Activated T-helper 2 cell treated with anti-CD3 and anti-CD28 coated beads, Interferon-gamma antibody, Interleukin-2, Interleukin-4, amounts not matched to agents 10 μg/mL and 5 μg/mL and 100 μg/mL, durations not matched to agents 14 hours and 24 hours and 36 hours (primary cell): Measurements from ENCODE around the gene TRAK1. TPM values are rescaled to one million over a fixed set of nuclear protein-coding genes. Genes with fewer than 3 reads are reported as not detected.

Source experiments
- DNase-seq: peaks from one replicate; pipeline ENCODE4 v3.0.0; 2021; ENCODE audit warnings: low spot score
- H3K27ac Mint-ChIP-seq: one replicate; pipeline ENCODE4 v1.8.0; 2021; ENCODE audit warnings: mixed read lengths
- H3K27me3 Mint-ChIP-seq: one replicate; pipeline ENCODE4 v1.8.0; 2021; ENCODE audit warnings: low read depth, mixed read lengths
- H3K36me3 Mint-ChIP-seq: one replicate; pipeline ENCODE4 v1.8.0; 2021; ENCODE audit warnings: low read depth, mixed read lengths
- H3K4me1 Mint-ChIP-seq: one replicate; pipeline ENCODE4 v1.8.0; 2021; ENCODE audit warnings: low read depth, mixed read lengths
- H3K4me3 Mint-ChIP-seq: one replicate; pipeline ENCODE4 v1.8.0; 2021; ENCODE audit warnings: low read depth, mild to moderate bottlenecking, moderate library complexity, mixed read lengths
- H3K9me3 Mint-ChIP-seq: one replicate; pipeline ENCODE4 v1.8.0; 2021; ENCODE audit warnings: mixed read lengths
- intact Hi-C: fragments of 100-400 bp; cut with micrococcal nuclease; formaldehyde crosslinking; loops from one replicate; pipeline ENCODE4 v1.15.1; 2023
- total RNA-seq: library from RNA; stranded (reverse); gene quantifications from 2 replicates; pipeline ENCODE4 v1.2.3, GENCODE V29; 2022

TRAK1 gene
- total RNA-seq, 1 donor from 2014 or later, result 37.8 TPM

- no peaks in the 10 kb centered on the region for H3K27me3 Mint-ChIP-seq
- intact Hi-C loops, result no loop called here
- DNase-seq, result no peak
- H3K4me1 Mint-ChIP-seq, result peaks cover 25% of the 10 kb centered on the region
- H3K27ac Mint-ChIP-seq, result no peak overlapping the region
- peaks cover 43% of the 10 kb centered on the region for H3K36me3 Mint-ChIP-seq
- H3K9me3 Mint-ChIP-seq, result no peaks in the 10 kb centered on the region
- no peak overlapping the region for H3K4me3 Mint-ChIP-seq
Observed at GRCh38 chr3:42189001-42189460, 97.9 kb downstream of the TRAK1 start.

GRCh38 chr3:42189736-42190135, 98.6 kb downstream of the TRAK1 start:
- Mint-ChIP-seq H3K27me3 (no peaks in the 10 kb centered on the region), H3K4me3 (no peak overlapping the region), H3K4me1 (peaks cover 25% of the 10 kb centered on the region), H3K27ac (no peak overlapping the region), H3K9me3 (no peaks in the 10 kb centered on the region), H3K36me3 (peaks cover 40% of the 10 kb centered on the region)
- no peak for DNase-seq
- intact Hi-C loops, result loop anchor here (2.0 kb wide), 1 partner anchor 71 kb away; no protein-coding TSS in a partner anchor

- peaks cover 45% of the 10 kb centered on the region for H3K36me3 Mint-ChIP-seq
- no peak overlapping the region for H3K4me3 Mint-ChIP-seq
- H3K4me1 Mint-ChIP-seq, result peaks cover 34% of the 10 kb centered on the region
- H3K27me3 Mint-ChIP-seq, result no peaks in the 10 kb centered on the region
- DNase-seq, result peak; percentile 43
- intact Hi-C loops, result loop anchor here (2.0 kb wide), 1 partner anchor 72 kb away; no protein-coding TSS in a partner anchor
- H3K9me3 Mint-ChIP-seq, result no peaks in the 10 kb centered on the region
- no peak overlapping the region for H3K27ac Mint-ChIP-seq
Observed at GRCh38 chr3:42190701-42191442, 99.7 kb downstream of the TRAK1 start.

GRCh38 chr3:42191443-42191747, 100.2 kb downstream of the TRAK1 start:
- Mint-ChIP-seq H3K27me3 (no peaks in the 10 kb centered on the region), H3K27ac (no peak overlapping the region), H3K4me1 (peaks cover 38% of the 10 kb centered on the region), H3K4me3 (no peak overlapping the region), H3K36me3 (peaks cover 48% of the 10 kb centered on the region), H3K9me3 (no peaks in the 10 kb centered on the region)
- intact Hi-C loops, result loop anchor here (2.0 kb wide), 1 partner anchor 73 kb away; no protein-coding TSS in a partner anchor
- DNase-seq, result no peak

- Mint-ChIP-seq H3K4me1 (peaks cover 38% of the 10 kb centered on the region), H3K36me3 (peaks cover 58% of the 10 kb centered on the region), H3K27me3 (no peaks in the 10 kb centered on the region), H3K9me3 (no peaks in the 10 kb centered on the region), H3K4me3 (peak overlapping the region; percentile 44), H3K27ac (no peak overlapping the region)
- intact Hi-C loops, result no loop called here
- DNase-seq, result no peak
Observed at GRCh38 chr3:42192334-42193200, 101.4 kb downstream of the TRAK1 start.

GRCh38 chr3:42194943-42195510, 103.9 kb downstream of the TRAK1 start:
- Mint-ChIP-seq H3K4me1 (peaks cover 38% of the 10 kb centered on the region), H3K36me3 (peaks cover 62% of the 10 kb centered on the region), H3K27me3 (no peaks in the 10 kb centered on the region), H3K9me3 (no peaks in the 10 kb centered on the region), H3K4me3 (no peak overlapping the region), H3K27ac (no peak overlapping the region)
- no peak for DNase-seq
- intact Hi-C loops, result no loop called here

DNA sequence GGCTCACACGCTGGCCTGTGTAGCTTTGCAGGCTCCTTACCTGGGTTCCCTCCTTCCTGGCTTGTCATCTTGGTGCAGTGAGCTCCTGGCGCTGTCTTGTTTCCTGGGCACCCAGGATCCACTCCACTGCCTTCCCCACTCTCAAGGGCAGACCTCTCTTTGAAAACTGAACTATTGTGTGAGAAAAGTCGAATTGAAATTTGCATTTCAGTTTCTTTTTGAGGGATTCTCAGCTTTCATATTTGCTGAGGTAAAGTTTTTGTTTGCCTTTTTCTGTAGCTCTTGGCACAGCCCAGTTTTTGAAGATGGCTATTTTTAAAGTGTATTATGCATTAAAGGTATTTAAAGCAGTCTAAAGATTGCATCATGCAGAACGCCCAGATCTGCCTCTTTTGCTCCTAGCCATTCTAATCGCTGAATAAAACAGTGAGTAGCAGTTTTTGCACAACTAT, 104.7 kb downstream of the TRAK1 start:
- peak overlapping the region; percentile 26 for H3K27ac Mint-ChIP-seq
- intact Hi-C loops, result no loop called here

DNA sequence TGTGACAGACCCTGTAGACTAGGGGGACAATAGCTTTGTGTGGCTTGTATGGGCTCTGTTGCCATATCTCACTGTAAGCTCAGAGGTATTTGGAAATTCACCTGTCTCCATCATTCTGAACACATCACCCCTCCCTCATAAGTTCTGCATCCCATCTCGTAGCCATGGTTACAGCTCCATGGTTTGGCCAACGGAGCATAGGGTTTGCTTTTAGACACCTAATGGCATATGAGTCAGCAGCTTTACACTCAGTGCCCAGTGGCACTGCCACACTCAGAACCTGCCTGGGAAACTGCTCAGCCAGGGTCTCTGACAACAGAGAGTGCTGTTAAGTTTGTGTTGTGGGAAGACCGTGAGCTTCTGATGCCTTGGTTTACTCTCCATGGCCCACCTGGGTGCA, 107.6 kb downstream of the TRAK1 start:
- H3K4me1 Mint-ChIP-seq, result peaks cover 13% of the 10 kb centered on the region
- no peak overlapping the region for H3K27ac Mint-ChIP-seq
- intact Hi-C loops, result no loop called here
- no peak for DNase-seq
- H3K27me3 Mint-ChIP-seq, result no peaks in the 10 kb centered on the region
- no peaks in the 10 kb centered on the region for H3K9me3 Mint-ChIP-seq
- no peak overlapping the region for H3K4me3 Mint-ChIP-seq
- peaks cover 64% of the 10 kb centered on the region for H3K36me3 Mint-ChIP-seq

More for the DNA sequence above, 104.7 kb downstream of the TRAK1 start:
- no peak for DNase-seq
- Mint-ChIP-seq H3K9me3 (no peaks in the 10 kb centered on the region), H3K4me3 (no peak overlapping the region), H3K4me1 (peaks cover 35% of the 10 kb centered on the region), H3K36me3 (peaks cover 65% of the 10 kb centered on the region), H3K27me3 (no peaks in the 10 kb centered on the region)

DNA sequence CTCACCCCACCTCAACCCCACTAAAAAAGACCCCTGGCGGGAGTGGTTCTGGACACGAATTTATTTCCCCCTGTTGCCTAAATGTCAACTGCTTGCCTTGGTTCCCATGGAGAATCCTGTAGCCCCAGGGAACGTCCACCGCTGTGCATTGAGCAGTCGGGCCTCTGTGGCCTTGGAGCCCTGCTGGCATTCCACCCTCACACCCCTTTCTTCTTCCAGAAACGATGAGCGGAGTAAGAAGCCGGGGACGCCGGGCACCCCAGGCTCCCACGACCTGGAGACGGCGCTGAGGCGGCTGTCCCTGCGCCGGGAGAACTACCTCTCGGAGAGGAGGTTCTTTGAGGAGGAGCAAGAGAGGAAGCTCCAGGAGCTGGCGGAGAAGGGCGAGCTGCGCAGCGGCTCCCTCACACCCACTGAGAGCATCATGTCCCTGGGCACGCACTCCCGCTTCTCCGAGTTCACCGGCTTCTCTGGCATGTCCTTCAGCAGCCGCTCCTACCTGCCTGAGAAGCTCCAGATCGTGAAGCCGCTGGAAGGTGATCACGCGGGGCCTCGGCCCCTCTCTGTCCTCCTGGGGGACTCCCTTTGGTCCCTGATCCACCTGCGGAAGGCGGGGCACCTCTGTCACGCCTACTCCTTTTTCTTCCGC, 111.2 kb downstream of the TRAK1 start:
- Mint-ChIP-seq H3K36me3 (peaks cover 49% of the 10 kb centered on the region), H3K27ac (no peak overlapping the region), H3K4me3 (no peak overlapping the region), H3K9me3 (no peaks in the 10 kb centered on the region), H3K4me1 (peaks cover 7% of the 10 kb centered on the region), H3K27me3 (no peaks in the 10 kb centered on the region)
- DNase-seq, result no peak
- intact Hi-C loops, result no loop called here

GRCh38 chr3:42204867-42205599, 113.9 kb downstream of the TRAK1 start:
- H3K9me3 Mint-ChIP-seq, result no peaks in the 10 kb centered on the region
- no peak overlapping the region for H3K4me3 Mint-ChIP-seq
- H3K4me1 Mint-ChIP-seq, result peaks cover 7% of the 10 kb centered on the region
- no peak for DNase-seq
- no peak overlapping the region for H3K27ac Mint-ChIP-seq
- H3K27me3 Mint-ChIP-seq, result no peaks in the 10 kb centered on the region
- H3K36me3 Mint-ChIP-seq, result peaks cover 55% of the 10 kb centered on the region
- intact Hi-C loops, result no loop called here

DNA sequence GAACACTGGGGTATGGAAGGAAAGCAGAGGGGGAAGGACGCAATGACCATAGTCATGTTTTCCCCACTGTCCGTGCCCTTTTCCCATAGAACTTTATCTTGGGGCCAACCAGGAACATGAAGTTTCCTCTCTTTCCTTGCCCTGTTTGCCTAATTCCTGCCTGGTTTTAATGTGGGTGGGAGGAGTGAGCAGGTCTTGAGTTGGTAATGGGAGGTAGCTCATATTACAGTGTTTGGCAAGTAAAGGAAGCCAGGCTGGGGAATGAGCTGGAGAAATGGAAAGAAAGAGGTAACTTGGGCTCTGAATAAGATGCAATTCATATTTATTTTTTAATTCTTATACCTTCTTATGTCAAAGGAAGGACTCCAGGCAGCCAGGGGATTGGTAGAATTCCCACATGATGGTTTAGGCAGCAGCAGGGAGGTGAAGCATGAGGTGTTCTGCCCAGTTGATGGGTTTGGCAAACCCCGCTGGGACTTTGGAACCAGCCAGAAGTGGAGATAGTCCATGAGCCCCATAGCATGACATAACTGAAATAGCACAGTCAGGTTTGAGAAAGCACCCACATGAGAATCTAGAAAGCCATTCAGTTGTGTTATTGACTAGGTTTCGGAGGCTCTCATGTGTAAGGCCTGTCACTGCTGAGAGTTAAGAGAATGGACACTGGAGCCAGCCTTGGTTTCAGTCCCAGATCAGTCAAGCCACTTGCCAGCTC, 114.8 kb downstream of the TRAK1 start:
- no peak for DNase-seq
- Mint-ChIP-seq H3K27ac (no peak overlapping the region), H3K4me3 (no peak overlapping the region), H3K4me1 (peaks cover 7% of the 10 kb centered on the region), H3K36me3 (peaks cover 55% of the 10 kb centered on the region), H3K9me3 (no peaks in the 10 kb centered on the region), H3K27me3 (no peaks in the 10 kb centered on the region)
- intact Hi-C loops, result no loop called here
